Vagina (tissue), 2 donors: ENCODE measurements around the gene SOX18. TPM values are rescaled to one million over a fixed set of nuclear protein-coding genes. Genes with fewer than 3 reads are reported as not detected.

ENCODE experiments used
- DNase-seq, 2 donors: peaks; one replicate each; pipeline ENCODE4 v3.0.0-alpha.2; 2017; ENCODE audit errors: extremely low spot score in 2 of 2
- H3K27ac ChIP-seq: fragments of 200-600 bp; sonication (generic); one replicate; pipeline ENCODE4 v1.5.1; 2019
- H3K27me3 ChIP-seq: fragments of 200-600 bp; sonication (generic); one replicate; pipeline ENCODE4 v1.5.1; 2019
- H3K36me3 ChIP-seq, 2 donors: fragments of 200-600 bp; sonication (generic); one replicate each; pipeline ENCODE4 v1.5.1; 2017 to 2019
- H3K4me1 ChIP-seq: fragments of 200-600 bp; sonication (generic); one replicate; pipeline ENCODE4 v1.5.1; 2019
- H3K4me3 ChIP-seq, 2 donors: fragments of 200-600 bp; sonication (generic); 1 replicate in 1 of 2; 2 replicates in 1 of 2; pipeline ENCODE4 v1.5.1; 2016 to 2019
- H3K9me3 ChIP-seq: fragments of 200-600 bp; sonication (generic); one replicate; pipeline ENCODE4 v1.5.1; 2019
- CTCF ChIP-seq, 3 experiments: fragments of 450-650 bp in 2 of 3; fragments of 200-600 bp in 1 of 3; sonication (generic) in 1 of 3; IDR thresholded peaks; one replicate each; pipeline ENCODE4 v1.5.1; 2017 to 2019; ENCODE audit warnings: antibody characterized with exemption in 3 of 3, mild to moderate bottlenecking in 2 of 3, moderate library complexity in 2 of 3
- POLR2A ChIP-seq, 2 donors: fragments of 450-650 bp; IDR thresholded peaks; one replicate each; pipeline ENCODE4 v1.6.1; 2017; ENCODE audit warnings: antibody characterized with exemption in 2 of 2, mild to moderate bottlenecking in 2 of 2, moderate library complexity in 2 of 2
- POLR2AphosphoS5 ChIP-seq, 2 donors: sonication (generic); formaldehyde crosslinking; IDR thresholded peaks; one replicate each; pipeline ENCODE4 v1.9.0; 2017; ENCODE audit warnings: antibody characterized with exemption in 2 of 2, mild to moderate bottlenecking in 2 of 2, low read depth in 1 of 2; ENCODE audit not compliant: insufficient read depth in 1 of 2
- intact Hi-C: fragments of 100-400 bp; cut with DNase I; formaldehyde crosslinking; loops from one replicate; pipeline ENCODE4 v1.15.1; 2023
- total RNA-seq: library from RNA; depleted of rRNA; stranded (reverse); fragments of >200 nt; gene quantifications from one replicate; pipeline ENCODE4 v1.2.3, GENCODE V29; 2016

Gene SOX18
- total RNA-seq, 1 donor from 2014 or later, result 57.2 TPM

GRCh38 chr20:64044484-64045247 is 4.8 kb downstream of the SOX18 start:
- peaks cover 33% of the 10 kb centered on the region for H3K4me1 ChIP-seq
- H3K27me3 ChIP-seq, result no peaks in the 10 kb centered on the region
- H3K27ac ChIP-seq, result no peak overlapping the region
- no peaks in the 10 kb centered on the region for H3K36me3 ChIP-seq
- H3K4me3 ChIP-seq, result no peak overlapping the region
- no peaks in the 10 kb centered on the region for H3K9me3 ChIP-seq
- no peak for DNase-seq
- intact Hi-C loops, result no loop called here
- TF ChIP-seq POLR2A (IDR thresholded peaks at IDR 0.05), result no peak
- TF ChIP-seq CTCF (IDR thresholded peaks at IDR 0.05), result no peak
- TF ChIP-seq POLR2AphosphoS5 (IDR thresholded peaks at IDR 0.05; ENCODE audit: insufficient read depth in 1 of 2, low read depth in 1 of 2), result no peak

GRCh38 chr20:64043768-64044167 is 5.7 kb downstream of the SOX18 start:
- Histone ChIP-seq H3K36me3 (no peaks in the 10 kb centered on the region), H3K4me3 (no peak overlapping the region), H3K4me1 (peaks cover 38% of the 10 kb centered on the region), H3K9me3 (no peaks in the 10 kb centered on the region), H3K27ac (no peak overlapping the region), H3K27me3 (no peaks in the 10 kb centered on the region)
- TF ChIP-seq CTCF (IDR thresholded peaks at IDR 0.05), result no peak
- TF ChIP-seq POLR2AphosphoS5 (IDR thresholded peaks at IDR 0.05; ENCODE audit: insufficient read depth in 1 of 2, low read depth in 1 of 2), result no peak
- no peak for TF ChIP-seq POLR2A (IDR thresholded peaks at IDR 0.05)
- DNase-seq, result no peak
- intact Hi-C loops, result no loop called here

GRCh38 chr20:64042054-64042781 is 7.2 kb downstream of the SOX18 start:
- TF ChIP-seq CTCF (IDR thresholded peaks at IDR 0.05) (no peak), POLR2A (IDR thresholded peaks at IDR 0.05) (no peak), POLR2AphosphoS5 (IDR thresholded peaks at IDR 0.05; ENCODE audit: insufficient read depth in 1 of 2, low read depth in 1 of 2) (no peak)
- intact Hi-C loops, result no loop called here
- Histone ChIP-seq H3K4me3 (peak overlapping the region; percentile 33 to 37), H3K4me1 (peaks cover 46% of the 10 kb centered on the region), H3K9me3 (no peaks in the 10 kb centered on the region), H3K27me3 (peaks cover 7% of the 10 kb centered on the region), H3K36me3 (no peaks in the 10 kb centered on the region), H3K27ac (peak overlapping the region; percentile 39)
- no peak for DNase-seq

GRCh38 chr20:64041781-64042053 is 7.7 kb downstream of the SOX18 start:
- DNase-seq, result no peak
- H3K27me3 ChIP-seq, result peaks cover 7% of the 10 kb centered on the region
- peaks cover 46% of the 10 kb centered on the region for H3K4me1 ChIP-seq

More at GRCh38 chr20:64041781-64042053, 7.7 kb downstream of the SOX18 start:
- Histone ChIP-seq H3K27ac (no peak overlapping the region), H3K36me3 (no peaks in the 10 kb centered on the region), H3K9me3 (no peaks in the 10 kb centered on the region), H3K4me3 (peak overlapping the region; percentile 33 to 37)
- intact Hi-C loops, result no loop called here
- TF ChIP-seq CTCF (IDR thresholded peaks at IDR 0.05) (no peak), POLR2A (IDR thresholded peaks at IDR 0.05) (no peak), POLR2AphosphoS5 (IDR thresholded peaks at IDR 0.05; ENCODE audit: insufficient read depth in 1 of 2, low read depth in 1 of 2) (no peak)
